ENCODE data around the gene CHIC2. TPM values are rescaled to one million over a fixed set of nuclear protein-coding genes. Genes with fewer than 3 reads are reported as not detected.

The CHIC2 gene
- polyA plus RNA-seq, 1 donor from 2014 or later, result 58.5 TPM

GRCh38 chr4:54090404-54090803, 26.0 kb upstream of the CHIC2 start:
- H4K20me1 ChIP-seq (ENCODE audit: insufficient read depth), result no peaks in the 10 kb centered on the region
- no peak overlapping the region for H3K4me2 ChIP-seq (ENCODE audit: low read length)
- H3K27me3 ChIP-seq (ENCODE audit: insufficient read depth, low read depth, low read length), result peaks cover 44% of the 10 kb centered on the region
- no peaks in the 10 kb centered on the region for H3K36me3 ChIP-seq (ENCODE audit: insufficient read depth, low read length)
- H3K79me2 ChIP-seq (replicated peaks; ENCODE audit: insufficient read depth, low read length), result no peaks in the 10 kb centered on the region
- no peak overlapping the region for H3K27ac ChIP-seq (ENCODE audit: low read length)
- no peak for TF ChIP-seq POLR2AphosphoS5 (IDR thresholded peaks at IDR 0.05)
- no peak overlapping the region for H2AFZ ChIP-seq (ENCODE audit: low read depth, low read length)
- H3K9me2 ChIP-seq (ENCODE audit: insufficient read depth, low read length), result no peaks in the 10 kb centered on the region
- H3K9ac ChIP-seq (ENCODE audit: low read length), result no peak overlapping the region
- no peaks in the 10 kb centered on the region for H3K9me3 ChIP-seq (ENCODE audit: low read length)
- no peak overlapping the region for H3K4me3 ChIP-seq (ENCODE audit: low read length)
- peaks cover 2% of the 10 kb centered on the region for H3F3A ChIP-seq (ENCODE audit: insufficient read depth, low read length, poor library complexity, severe bottlenecking)

DNA sequence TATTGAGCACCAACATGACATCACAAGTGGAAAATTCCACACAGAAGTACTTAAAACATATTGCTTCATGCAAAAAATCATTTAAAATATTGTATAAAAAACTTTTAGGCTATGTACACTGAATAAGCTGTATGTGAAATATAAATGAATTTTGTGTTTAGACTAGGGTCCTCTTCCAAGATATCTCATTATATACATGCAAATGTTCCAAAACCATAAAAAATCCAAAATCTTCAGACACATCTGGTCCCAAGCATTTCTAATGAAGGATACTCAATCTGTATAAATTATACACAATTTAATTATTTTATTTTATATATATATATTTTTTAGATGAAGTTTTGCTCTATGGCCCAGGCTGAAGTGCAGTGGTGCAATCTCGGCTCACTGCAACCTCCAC, 25.5 kb upstream of the CHIC2 start:
- Histone ChIP-seq H3K4me2 (ENCODE audit: low read length) (no peak overlapping the region), H3K9me2 (ENCODE audit: insufficient read depth, low read length) (no peaks in the 10 kb centered on the region), H3K27me3 (ENCODE audit: insufficient read depth, low read depth, low read length) (peaks cover 38% of the 10 kb centered on the region), H4K20me1 (ENCODE audit: insufficient read depth) (no peaks in the 10 kb centered on the region), H2AFZ (ENCODE audit: low read depth, low read length) (no peak overlapping the region), H3K9me3 (ENCODE audit: low read length) (no peaks in the 10 kb centered on the region), H3F3A (ENCODE audit: insufficient read depth, low read length, poor library complexity, severe bottlenecking) (no peaks in the 10 kb centered on the region), H3K79me2 (replicated peaks; ENCODE audit: insufficient read depth, low read length) (no peaks in the 10 kb centered on the region), H3K4me3 (ENCODE audit: low read length) (no peak overlapping the region), H3K9ac (ENCODE audit: low read length) (no peak overlapping the region), H3K27ac (ENCODE audit: low read length) (no peak overlapping the region), H3K36me3 (ENCODE audit: insufficient read depth, low read length) (no peaks in the 10 kb centered on the region)
- TF ChIP-seq RAD21 (conservative IDR thresholded peaks at IDR 0.05), result no peak
- no peak for TF ChIP-seq MXI1 (conservative IDR thresholded peaks at IDR 0.05; ENCODE audit: poor library complexity, severe bottlenecking)
- no peak for TF ChIP-seq EP300 (conservative IDR thresholded peaks at IDR 0.05; ENCODE audit: poor library complexity, severe bottlenecking)
- TF ChIP-seq, protein P1, sequence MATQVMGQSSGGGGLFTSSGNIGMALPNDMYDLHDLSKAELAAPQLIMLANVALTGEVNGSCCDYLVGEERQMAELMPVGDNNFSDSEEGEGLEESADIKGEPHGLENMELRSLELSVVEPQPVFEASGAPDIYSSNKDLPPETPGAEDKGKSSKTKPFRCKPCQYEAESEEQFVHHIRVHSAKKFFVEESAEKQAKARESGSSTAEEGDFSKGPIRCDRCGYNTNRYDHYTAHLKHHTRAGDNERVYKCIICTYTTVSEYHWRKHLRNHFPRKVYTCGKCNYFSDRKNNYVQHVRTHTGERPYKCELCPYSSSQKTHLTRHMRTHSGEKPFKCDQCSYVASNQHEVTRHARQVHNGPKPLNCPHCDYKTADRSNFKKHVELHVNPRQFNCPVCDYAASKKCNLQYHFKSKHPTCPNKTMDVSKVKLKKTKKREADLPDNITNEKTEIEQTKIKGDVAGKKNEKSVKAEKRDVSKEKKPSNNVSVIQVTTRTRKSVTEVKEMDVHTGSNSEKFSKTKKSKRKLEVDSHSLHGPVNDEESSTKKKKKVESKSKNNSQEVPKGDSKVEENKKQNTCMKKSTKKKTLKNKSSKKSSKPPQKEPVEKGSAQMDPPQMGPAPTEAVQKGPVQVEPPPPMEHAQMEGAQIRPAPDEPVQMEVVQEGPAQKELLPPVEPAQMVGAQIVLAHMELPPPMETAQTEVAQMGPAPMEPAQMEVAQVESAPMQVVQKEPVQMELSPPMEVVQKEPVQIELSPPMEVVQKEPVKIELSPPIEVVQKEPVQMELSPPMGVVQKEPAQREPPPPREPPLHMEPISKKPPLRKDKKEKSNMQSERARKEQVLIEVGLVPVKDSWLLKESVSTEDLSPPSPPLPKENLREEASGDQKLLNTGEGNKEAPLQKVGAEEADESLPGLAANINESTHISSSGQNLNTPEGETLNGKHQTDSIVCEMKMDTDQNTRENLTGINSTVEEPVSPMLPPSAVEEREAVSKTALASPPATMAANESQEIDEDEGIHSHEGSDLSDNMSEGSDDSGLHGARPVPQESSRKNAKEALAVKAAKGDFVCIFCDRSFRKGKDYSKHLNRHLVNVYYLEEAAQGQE (IDR thresholded peaks at IDR 0.05; ENCODE audit: borderline replicate concordance), result no peak
- TF ChIP-seq CTCF (IDR thresholded peaks at IDR 0.05; ENCODE audit: poor library complexity, severe bottlenecking), result no peak
- TF ChIP-seq EZH2 (IDR thresholded peaks at IDR 0.05; ENCODE audit: borderline replicate concordance, insufficient read depth, low read length, poor library complexity, severe bottlenecking), result no peak
- no peak for TF ChIP-seq SMC3 (conservative IDR thresholded peaks at IDR 0.05; ENCODE audit: poor library complexity)
- no peak for TF ChIP-seq TAF1 (IDR thresholded peaks at IDR 0.05; ENCODE audit: low read depth)
- no peak for TF ChIP-seq POLR2AphosphoS5 (IDR thresholded peaks at IDR 0.05)

DNA sequence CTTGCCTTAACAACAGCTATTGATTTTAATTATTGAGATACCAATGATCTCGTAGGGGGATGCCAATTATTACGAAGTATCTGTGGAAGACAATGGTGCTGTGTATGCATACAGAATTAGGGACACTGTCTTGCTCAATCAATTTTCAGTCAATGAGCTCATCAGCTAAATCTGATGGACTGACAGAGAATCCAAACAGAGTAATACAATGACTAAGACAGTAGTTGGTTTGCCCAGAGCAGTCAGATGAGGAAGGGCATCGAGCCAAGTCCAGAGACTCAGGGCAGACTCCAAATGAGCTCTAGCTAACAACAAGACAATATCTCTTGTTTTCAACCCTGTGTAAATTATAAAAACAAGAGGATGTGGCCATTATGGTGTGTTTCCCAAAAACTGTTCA, 20.9 kb upstream of the CHIC2 start:
- Histone ChIP-seq H3K4me2 (ENCODE audit: low read length) (no peak overlapping the region), H3K79me2 (replicated peaks; ENCODE audit: insufficient read depth, low read length) (no peaks in the 10 kb centered on the region), H3K9ac (ENCODE audit: low read length) (no peak overlapping the region), H3K4me3 (ENCODE audit: low read length) (no peak overlapping the region), H3K9me3 (ENCODE audit: low read length) (no peaks in the 10 kb centered on the region), H3K27ac (ENCODE audit: low read length) (no peak overlapping the region), H2AFZ (ENCODE audit: low read depth, low read length) (no peak overlapping the region), H3F3A (ENCODE audit: insufficient read depth, low read length, poor library complexity, severe bottlenecking) (no peaks in the 10 kb centered on the region), H3K36me3 (ENCODE audit: insufficient read depth, low read length) (no peaks in the 10 kb centered on the region), H4K20me1 (ENCODE audit: insufficient read depth) (no peaks in the 10 kb centered on the region), H3K27me3 (ENCODE audit: insufficient read depth, low read depth, low read length) (no peaks in the 10 kb centered on the region), H3K9me2 (ENCODE audit: insufficient read depth, low read length) (no peaks in the 10 kb centered on the region)
- TF ChIP-seq POLR2AphosphoS5 (IDR thresholded peaks at IDR 0.05) (no peak), EZH2 (IDR thresholded peaks at IDR 0.05; ENCODE audit: borderline replicate concordance, insufficient read depth, low read length, poor library complexity, severe bottlenecking) (no peak), CTCF (IDR thresholded peaks at IDR 0.05; ENCODE audit: poor library complexity, severe bottlenecking) (no peak), MXI1 (conservative IDR thresholded peaks at IDR 0.05; ENCODE audit: poor library complexity, severe bottlenecking) (no peak), EP300 (conservative IDR thresholded peaks at IDR 0.05; ENCODE audit: poor library complexity, severe bottlenecking) (no peak), RAD21 (conservative IDR thresholded peaks at IDR 0.05) (no peak), SMC3 (conservative IDR thresholded peaks at IDR 0.05; ENCODE audit: poor library complexity) (no peak), TAF1 (IDR thresholded peaks at IDR 0.05; ENCODE audit: low read depth) (no peak)
- TF ChIP-seq, protein P1 (IDR thresholded peaks at IDR 0.05; ENCODE audit: borderline replicate concordance), result no peak
